Caki2 (cell line): ENCODE results near the gene ELP4. TPM values are rescaled to one million over a fixed set of nuclear protein-coding genes. Genes with fewer than 3 reads are reported as not detected.

Experiments used
- DNase-seq: peaks from one replicate; pipeline ENCODE4 v3.0.0-alpha.2; 2015; ENCODE audit warnings: low read depth
- in situ Hi-C: cut with HindIII; loops from 2 replicates; pipeline ENCODE4 v1.10.0; 2016; ENCODE audit warnings: low sequenced_read_pairs, low pct_unique_long_range_greater_than_20kb, mixed read lengths
- total RNA-seq: library from RNA; depleted of rRNA; stranded (reverse); fragments of >200 nt; shearing (Covaris generic); gene quantifications from 2 replicates; pipeline ENCODE4 v1.2.3, GENCODE V29; 2014; ENCODE audit warnings: low replicate concordance; rRNA removed

Gene ELP4
- total RNA-seq, 1 experiment from 2014 or later, result 35.3 TPM

- in situ Hi-C loops, result no loop called here
- DNase-seq, result no peak
Measured at GRCh38 chr11:31822927-31823643, 313.5 kb downstream of the ELP4 start.

- in situ Hi-C loops, result no loop called here
- no peak for DNase-seq
Measured at GRCh38 chr11:31823644-31824331, 314.2 kb downstream of the ELP4 start.

- in situ Hi-C loops, result no loop called here
- no peak for DNase-seq
Measured at GRCh38 chr11:31824332-31824878, 314.8 kb downstream of the ELP4 start.

- in situ Hi-C loops, result no loop called here
- no peak for DNase-seq
Measured at GRCh38 chr11:31824879-31825837, 315.6 kb downstream of the ELP4 start.

GRCh38 chr11:31825838-31826484 lies 316.4 kb downstream of the ELP4 start:
- in situ Hi-C loops, result no loop called here

GRCh38 chr11:31826536-31827438 lies 317.2 kb downstream of the ELP4 start:
- DNase-seq, result no peak
- in situ Hi-C loops, result no loop called here

More at GRCh38 chr11:31825838-31826484, 316.4 kb downstream of the ELP4 start:
- no peak for DNase-seq

- in situ Hi-C loops, result no loop called here
- DNase-seq, result no peak
Measured at GRCh38 chr11:31827455-31828206, 318.1 kb downstream of the ELP4 start.

- in situ Hi-C loops, result no loop called here
Measured at GRCh38 chr11:31828217-31828616, 318.6 kb downstream of the ELP4 start.

GRCh38 chr11:31830406-31830805 lies 320.8 kb downstream of the ELP4 start:
- in situ Hi-C loops, result no loop called here

More at GRCh38 chr11:31828217-31828616, 318.6 kb downstream of the ELP4 start:
- no peak for DNase-seq

GRCh38 chr11:31834237-31834636 lies 324.7 kb downstream of the ELP4 start:
- in situ Hi-C loops, result no loop called here
- DNase-seq, result no peak

More at GRCh38 chr11:31830406-31830805, 320.8 kb downstream of the ELP4 start:
- DNase-seq, result no peak

Other genes with a start within 250 kb of the ELP4 start
- not detected in 2 replicates for gene DCDC1, start 140.0 kb upstream of the ELP4 start, total RNA-seq
- gene DNAJC24, start 139.9 kb upstream of the ELP4 start, total RNA-seq, result 4.1 and 5.1 TPM in 2 replicates
- 18.6 and 33.9 TPM in 2 replicates for gene IMMP1L, start 145 bp upstream of the ELP4 start, total RNA-seq